B cell (primary cell): ENCODE data around the gene HINT3.

ENCODE experiments used
- CTCF ChIP-seq: fragments of 200-600 bp; IDR thresholded peaks from one replicate; pipeline ENCODE4 v1.8.0; 2022; ENCODE audit warnings: antibody characterized with exemption, mild to moderate bottlenecking
- EZH2 ChIP-seq: IDR thresholded peaks from 2 replicates; pipeline ENCODE4 v1.6.1; 2012; ENCODE audit warnings: borderline replicate concordance, low read depth, mild to moderate bottlenecking, moderate library complexity, low read length; ENCODE audit not compliant: insufficient read depth, poor library complexity, severe bottlenecking

- TF ChIP-seq CTCF (peak; percentile 79), EZH2 (no peak)
These were observed 17.8 kb downstream of the HINT3 start for GRCh38 chr6:125974214-125974866.
